Measurements from ENCODE around the gene IL9. TPM values are rescaled to one million over a fixed set of nuclear protein-coding genes. Genes with fewer than 3 reads are reported as not detected.

The IL9 gene
- polyA plus RNA-seq, 1 donor (not counting 4 experiments of a cell fraction or from before 2014, with no cell fraction given): not detected

- Histone ChIP-seq H3K36me3 (ENCODE audit: control insufficient read depth in 2 of 2, extremely low read depth in 1 of 2, insufficient read depth in 2 of 2, low read length in 2 of 2) (no peaks in the 10 kb centered on the region), H3K27me3 (ENCODE audit: control insufficient read depth, extremely low read depth, insufficient read depth, low read length) (peaks cover 14% of the 10 kb centered on the region), H3K4me1 (ENCODE audit: control insufficient read depth, extremely low read depth, insufficient read depth, low read length) (peaks cover 4% of the 10 kb centered on the region), H4K20me1 (ENCODE audit: control insufficient read depth, extremely low read depth, insufficient read depth, low read length) (no peaks in the 10 kb centered on the region), H3K9me3 (ENCODE audit: control insufficient read depth, low read depth, low read length) (no peaks in the 10 kb centered on the region), H3K9me1 (ENCODE audit: control insufficient read depth, extremely low read depth, insufficient read depth, low read length) (no peaks in the 10 kb centered on the region), H3K4me3 (ENCODE audit: control insufficient read depth in 2 of 3, extremely low read depth in 1 of 3, insufficient read depth in 2 of 3, low read depth in 1 of 3, low read length in 3 of 3) (no peak overlapping the region), H2AFZ (ENCODE audit: control insufficient read depth, low read length) (no peak overlapping the region), H3K4me2 (ENCODE audit: control insufficient read depth, extremely low read depth, insufficient read depth, low read depth, low read length) (no peak overlapping the region), H3K9ac (ENCODE audit: control insufficient read depth, extremely low read depth, insufficient read depth, low read length) (no peak overlapping the region), H3K27ac (ENCODE audit: control insufficient read depth, insufficient read depth, low read length) (no peak overlapping the region), H3K79me2 (ENCODE audit: control insufficient read depth, insufficient read depth, low read length) (no peaks in the 10 kb centered on the region)
- no peak for DNase-seq (ENCODE audit: low read depth, low spot score)
- no peak for TF ChIP-seq EZH2 (IDR thresholded peaks at IDR 0.05; ENCODE audit: low read length)
- peak in 2 of 3 experiments; percentile 12 to 33 for TF ChIP-seq CTCF (optimal IDR thresholded peaks at IDR 0.05 in 1 of 3, IDR thresholded peaks at IDR 0.05 in 1 of 3, conservative IDR thresholded peaks at IDR 0.05 in 1 of 3; ENCODE audit: extremely low read depth in 1 of 3, insufficient read depth in 2 of 3, low read length in 3 of 3)
- dilution Hi-C loops (cut with MboI; ENCODE audit: extremely low pct_ligation_motif_present, low sequenced_read_pairs): no loop called here
- FAIRE-seq: no peak
These were observed 12.2 kb downstream of the IL9 start for GRCh38 chr5:135883441-135883840.

- Histone ChIP-seq H3K9ac (ENCODE audit: control insufficient read depth, extremely low read depth, insufficient read depth, low read length) (no peak overlapping the region), H3K36me3 (ENCODE audit: control insufficient read depth in 2 of 2, extremely low read depth in 1 of 2, insufficient read depth in 2 of 2, low read length in 2 of 2) (no peaks in the 10 kb centered on the region), H3K4me3 (ENCODE audit: control insufficient read depth in 2 of 3, extremely low read depth in 1 of 3, insufficient read depth in 2 of 3, low read depth in 1 of 3, low read length in 3 of 3) (no peak overlapping the region), H3K4me1 (ENCODE audit: control insufficient read depth, extremely low read depth, insufficient read depth, low read length) (peaks cover 4% of the 10 kb centered on the region), H3K9me1 (ENCODE audit: control insufficient read depth, extremely low read depth, insufficient read depth, low read length) (no peaks in the 10 kb centered on the region), H3K27ac (ENCODE audit: control insufficient read depth, insufficient read depth, low read length) (no peak overlapping the region), H4K20me1 (ENCODE audit: control insufficient read depth, extremely low read depth, insufficient read depth, low read length) (no peaks in the 10 kb centered on the region), H2AFZ (ENCODE audit: control insufficient read depth, low read length) (no peak overlapping the region), H3K27me3 (ENCODE audit: control insufficient read depth, extremely low read depth, insufficient read depth, low read length) (peaks cover 14% of the 10 kb centered on the region), H3K79me2 (ENCODE audit: control insufficient read depth, insufficient read depth, low read length) (no peaks in the 10 kb centered on the region), H3K9me3 (ENCODE audit: control insufficient read depth, low read depth, low read length) (no peaks in the 10 kb centered on the region), H3K4me2 (ENCODE audit: control insufficient read depth, extremely low read depth, insufficient read depth, low read depth, low read length) (no peak overlapping the region)
- TF ChIP-seq CTCF (optimal IDR thresholded peaks at IDR 0.05 in 1 of 3, IDR thresholded peaks at IDR 0.05 in 1 of 3, conservative IDR thresholded peaks at IDR 0.05 in 1 of 3; ENCODE audit: extremely low read depth in 1 of 3, insufficient read depth in 2 of 3, low read length in 3 of 3): no peak
- no peak for TF ChIP-seq EZH2 (IDR thresholded peaks at IDR 0.05; ENCODE audit: low read length)
- no peak for DNase-seq (ENCODE audit: low read depth, low spot score)
- dilution Hi-C loops (cut with MboI; ENCODE audit: extremely low pct_ligation_motif_present, low sequenced_read_pairs): no loop called here
- FAIRE-seq: no peak
These were observed 12.6 kb downstream of the IL9 start for GRCh38 chr5:135883026-135883425.
